ENCODE results near the gene NRCAM. TPM values are rescaled to one million over a fixed set of nuclear protein-coding genes. Genes with fewer than 3 reads are reported as not detected.

NRCAM gene
- total RNA-seq, 4 donors from 2014 or later: 0.77 to 30.3 (median 2.0) TPM; not detected in 1

DNA sequence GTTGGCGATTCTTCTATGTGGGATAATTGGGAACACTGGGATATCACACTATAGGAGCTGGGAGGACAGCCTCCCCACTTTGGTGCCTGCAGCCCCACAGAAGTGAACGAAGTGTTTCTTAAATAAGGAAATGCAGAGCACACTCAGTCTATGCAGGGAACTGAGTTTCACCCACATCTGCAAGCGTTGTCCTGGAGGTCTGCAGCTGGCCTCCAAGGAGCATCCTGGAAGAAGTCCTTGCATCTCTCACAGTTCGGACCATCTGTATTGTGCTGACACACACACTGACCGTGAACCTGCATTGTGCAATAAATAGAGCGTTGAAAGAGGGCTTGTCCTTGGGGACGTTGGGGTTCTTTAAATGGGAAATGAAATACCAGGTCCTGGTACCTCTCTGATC is 351.9 kb downstream of the NRCAM start:
- TF ChIP-seq, protein P1, sequence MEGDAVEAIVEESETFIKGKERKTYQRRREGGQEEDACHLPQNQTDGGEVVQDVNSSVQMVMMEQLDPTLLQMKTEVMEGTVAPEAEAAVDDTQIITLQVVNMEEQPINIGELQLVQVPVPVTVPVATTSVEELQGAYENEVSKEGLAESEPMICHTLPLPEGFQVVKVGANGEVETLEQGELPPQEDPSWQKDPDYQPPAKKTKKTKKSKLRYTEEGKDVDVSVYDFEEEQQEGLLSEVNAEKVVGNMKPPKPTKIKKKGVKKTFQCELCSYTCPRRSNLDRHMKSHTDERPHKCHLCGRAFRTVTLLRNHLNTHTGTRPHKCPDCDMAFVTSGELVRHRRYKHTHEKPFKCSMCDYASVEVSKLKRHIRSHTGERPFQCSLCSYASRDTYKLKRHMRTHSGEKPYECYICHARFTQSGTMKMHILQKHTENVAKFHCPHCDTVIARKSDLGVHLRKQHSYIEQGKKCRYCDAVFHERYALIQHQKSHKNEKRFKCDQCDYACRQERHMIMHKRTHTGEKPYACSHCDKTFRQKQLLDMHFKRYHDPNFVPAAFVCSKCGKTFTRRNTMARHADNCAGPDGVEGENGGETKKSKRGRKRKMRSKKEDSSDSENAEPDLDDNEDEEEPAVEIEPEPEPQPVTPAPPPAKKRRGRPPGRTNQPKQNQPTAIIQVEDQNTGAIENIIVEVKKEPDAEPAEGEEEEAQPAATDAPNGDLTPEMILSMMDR (IDR thresholded peaks at IDR 0.05): no peak
- no peak for TF ChIP-seq POLR2A (IDR thresholded peaks at IDR 0.05)
- H3K27ac ChIP-seq: no peak overlapping the region
- intact Hi-C loops (cut with DNase I; ENCODE audit: low total_unique reads): no loop called here
- H3K4me1 ChIP-seq: no peaks in the 10 kb centered on the region
- no peaks in the 10 kb centered on the region for H3K36me3 ChIP-seq
- no peaks in the 10 kb centered on the region for H3K9me3 ChIP-seq
- no peaks in the 10 kb centered on the region for H3K27me3 ChIP-seq
- DNase-seq: peak in 1 of 2 donors; percentile 23
- H3K4me3 ChIP-seq: no peak overlapping the region

DNA sequence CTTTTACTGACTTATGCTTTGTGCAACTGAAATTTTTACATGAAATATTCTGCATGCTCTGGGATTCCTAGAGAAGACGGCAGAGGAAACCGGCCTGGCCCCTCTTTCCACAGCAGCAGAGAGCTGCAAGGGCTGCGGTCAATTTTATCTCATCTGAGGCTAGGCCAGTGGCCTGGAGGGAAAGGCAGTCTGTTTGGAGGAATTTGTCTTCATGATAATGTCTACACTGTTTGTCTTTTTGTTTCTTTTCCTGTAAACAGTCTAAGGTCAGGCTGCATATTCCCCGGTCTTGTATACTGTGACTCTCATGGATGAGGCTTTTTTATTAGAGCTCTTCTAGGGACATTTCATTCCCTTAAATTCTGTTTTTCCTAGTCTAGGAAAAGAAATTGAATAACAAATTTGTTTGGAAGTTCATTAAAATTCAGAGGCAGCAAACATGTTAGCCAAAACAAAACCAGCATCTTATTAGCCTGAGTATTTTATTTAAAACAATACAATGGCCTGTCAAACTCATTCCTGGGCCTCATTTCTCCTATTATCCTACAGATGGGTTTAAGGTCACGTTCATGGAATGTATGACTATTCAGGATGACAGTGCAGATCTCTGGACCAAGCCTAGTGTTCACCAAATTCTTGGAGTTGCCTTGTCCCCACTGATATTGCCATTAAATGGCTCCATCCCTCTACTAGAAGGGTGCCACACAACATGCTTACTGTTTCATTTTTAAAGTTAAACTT is 352.5 kb downstream of the NRCAM start:
- Histone ChIP-seq H3K4me3 (no peak overlapping the region), H3K27me3 (no peaks in the 10 kb centered on the region), H3K9me3 (no peaks in the 10 kb centered on the region), H3K4me1 (no peaks in the 10 kb centered on the region), H3K27ac (no peak overlapping the region), H3K36me3 (no peaks in the 10 kb centered on the region)
- no peak for TF ChIP-seq POLR2A (IDR thresholded peaks at IDR 0.05)
- TF ChIP-seq, protein P1 (IDR thresholded peaks at IDR 0.05): no peak
- DNase-seq: no peak
- intact Hi-C loops (cut with DNase I; ENCODE audit: low total_unique reads): no loop called here

GRCh38 chr7:108102671-108103312 is 353.4 kb downstream of the NRCAM start:
- intact Hi-C loops (cut with DNase I; ENCODE audit: low total_unique reads): no loop called here
- no peak overlapping the region for H3K27ac ChIP-seq
- DNase-seq: no peak
- no peaks in the 10 kb centered on the region for H3K27me3 ChIP-seq
- H3K4me3 ChIP-seq: no peak overlapping the region
- H3K36me3 ChIP-seq: no peaks in the 10 kb centered on the region
- H3K4me1 ChIP-seq: no peaks in the 10 kb centered on the region
- TF ChIP-seq, protein P1 (IDR thresholded peaks at IDR 0.05): no peak
- no peak for TF ChIP-seq POLR2A (IDR thresholded peaks at IDR 0.05)
- no peaks in the 10 kb centered on the region for H3K9me3 ChIP-seq

DNA sequence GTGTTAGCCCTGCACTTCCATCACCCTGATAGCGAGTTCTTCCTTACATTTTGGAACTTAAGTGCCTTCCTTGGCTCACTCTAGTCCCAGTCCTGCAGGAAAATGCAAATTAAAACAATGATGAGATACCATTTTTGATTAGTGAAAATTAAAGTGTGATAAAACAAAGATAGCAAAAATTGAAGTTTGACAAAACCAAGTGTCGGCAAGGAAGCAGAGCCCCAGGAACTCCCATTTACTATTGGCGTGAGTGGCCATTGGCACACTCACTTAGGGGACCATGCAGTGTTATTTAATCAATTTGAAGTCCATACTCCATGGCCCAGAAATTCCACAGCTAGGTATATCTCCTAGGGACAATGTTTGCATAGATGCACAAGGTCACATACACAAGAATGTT is 354.5 kb downstream of the NRCAM start:
- TF ChIP-seq, protein P1 (IDR thresholded peaks at IDR 0.05): no peak
- TF ChIP-seq POLR2A (IDR thresholded peaks at IDR 0.05): no peak
- Histone ChIP-seq H3K4me1 (no peaks in the 10 kb centered on the region), H3K27me3 (no peaks in the 10 kb centered on the region), H3K36me3 (no peaks in the 10 kb centered on the region), H3K9me3 (no peaks in the 10 kb centered on the region), H3K4me3 (no peak overlapping the region), H3K27ac (no peak overlapping the region)
- DNase-seq: no peak
- intact Hi-C loops (cut with DNase I; ENCODE audit: low total_unique reads): no loop called here

DNA sequence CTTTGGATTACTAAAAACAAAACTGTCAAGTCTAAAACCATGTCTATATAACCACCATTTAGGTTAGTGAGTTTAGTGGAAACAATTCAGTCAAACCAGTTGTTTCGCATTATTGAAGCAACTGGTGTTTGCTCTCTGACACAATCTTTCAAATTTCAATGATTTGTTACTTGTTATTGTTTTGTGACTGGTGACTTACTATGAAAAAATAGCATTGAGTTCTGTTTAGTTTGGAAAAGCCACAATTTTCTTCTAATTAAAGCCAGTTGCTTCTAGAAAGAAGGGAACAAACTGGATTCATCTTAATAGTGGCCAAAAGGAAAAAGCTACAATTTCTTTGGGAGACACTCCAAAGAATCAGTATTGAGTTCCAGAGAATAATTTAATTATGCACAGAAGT is 356.5 kb downstream of the NRCAM start:
- Histone ChIP-seq H3K36me3 (no peaks in the 10 kb centered on the region), H3K4me1 (no peaks in the 10 kb centered on the region), H3K27ac (no peak overlapping the region), H3K4me3 (no peak overlapping the region), H3K27me3 (no peaks in the 10 kb centered on the region), H3K9me3 (no peaks in the 10 kb centered on the region)
- no peak for DNase-seq
- intact Hi-C loops (cut with DNase I; ENCODE audit: low total_unique reads): no loop called here
- TF ChIP-seq, protein P1 (IDR thresholded peaks at IDR 0.05): no peak
- no peak for TF ChIP-seq POLR2A (IDR thresholded peaks at IDR 0.05)
